BJ (cell line): ENCODE data around the gene PPP1R12B. TPM values are rescaled to one million over a fixed set of nuclear protein-coding genes. Genes with fewer than 3 reads are reported as not detected.
A peak's percentile ranks its signal among the peaks of the same experiment; 100 is the strongest.

ENCODE experiments used
- CTCF ChIA-PET: fragments of 350-600 bp; formaldehyde crosslinking; extraction: SDS; loops from one replicate; lab custom pipeline; 2021; ENCODE audit warnings: antibody characterized with exemption, inconsistent platforms; lab: Yijun Ruan, JAX
- POLR2A ChIA-PET: fragments of 300-600 bp; sonication (Branson Sonifier 250); formaldehyde crosslinking; extraction: SDS; loops from one replicate; lab custom pipeline; 2021; ENCODE audit warnings: antibody characterized with exemption; lab: Charles Lee
- DNase-seq: peaks from one replicate; pipeline ENCODE4 v3.0.0-alpha.2; 2011; ENCODE audit warnings: low read depth
- H3K27me3 ChIP-seq: 2 replicates; pipeline ENCODE4 v1.6.0; 2011; ENCODE audit warnings: low read length; ENCODE audit not compliant: control insufficient read depth, insufficient read depth
- H3K36me3 ChIP-seq: 2 replicates; pipeline ENCODE4 v1.5.1; 2011; ENCODE audit warnings: low read length; ENCODE audit not compliant: control insufficient read depth, insufficient read depth
- H3K4me3 ChIP-seq: 2 replicates; pipeline ENCODE4 v1.5.1; 2011; ENCODE audit warnings: low read depth, mild to moderate bottlenecking, control low read depth, low read length
- CTCF ChIP-seq: IDR thresholded peaks from 2 replicates; pipeline ENCODE4 v1.5.1; 2011; ENCODE audit warnings: low read depth, mild to moderate bottlenecking, control low read depth, inconsistent platforms, low read length, moderate library complexity; ENCODE audit not compliant: insufficient read depth
- polyA plus RNA-seq: library from polyadenylated mRNA; depleted of rRNA; stranded (reverse); fragments of >200 nt; gene quantifications from 2 replicates; pipeline ENCODE4 v1.2.3, GENCODE V29; 2011

Gene PPP1R12B
- polyA plus RNA-seq, 1 experiment: 9.4 TPM

GRCh38 chr1:202589190-202589930 is 240.9 kb downstream of the PPP1R12B start:
- ChIA-PET CTCF (interaction anchor here (1.7 to 5.5 kb wide), 4 partner anchors 11 to 125 kb away, joined by 4 to 25 read pairs (median 16); no protein-coding TSS in a partner anchor), POLR2A (interaction anchor here (1.0 to 1.1 kb wide), 2 partner anchors 11 to 13 kb away, joined by 4 to 11 read pairs; no protein-coding TSS in a partner anchor)
- Histone ChIP-seq H3K4me3 (no peak overlapping the region), H3K27me3 (no peaks in the 10 kb centered on the region), H3K36me3 (no peaks in the 10 kb centered on the region)
- TF ChIP-seq CTCF: peak; percentile 22; the same call in 1 of the 2 replicates
- DNase-seq: peak; percentile 99

DNA sequence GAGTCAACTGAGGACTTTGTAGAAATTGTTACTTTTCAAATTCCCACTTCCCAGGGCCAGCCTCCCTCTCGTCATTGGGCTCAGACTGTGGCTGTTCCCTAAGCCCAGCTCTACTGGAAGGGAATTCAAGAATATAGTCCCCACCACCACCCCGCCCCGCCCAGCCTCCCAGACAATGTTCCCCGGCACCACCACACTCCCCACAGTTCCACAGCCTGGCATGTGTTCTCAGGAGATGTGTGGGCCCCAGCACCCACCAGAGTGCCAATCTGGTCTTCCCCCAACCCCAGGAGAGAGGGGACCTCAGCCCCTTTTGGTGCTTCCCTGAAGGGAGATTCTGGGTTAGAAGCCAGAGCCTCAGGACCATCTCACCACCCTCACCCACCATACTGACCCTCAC is 241.6 kb downstream of the PPP1R12B start:
- Histone ChIP-seq H3K4me3 (no peak overlapping the region), H3K27me3 (no peaks in the 10 kb centered on the region), H3K36me3 (no peaks in the 10 kb centered on the region)
- CTCF ChIA-PET: interaction anchor here (1.1 to 5.5 kb wide), 4 partner anchors 10 to 126 kb away, joined by 4 to 25 read pairs (median 10); no protein-coding TSS in a partner anchor
- POLR2A ChIA-PET: interaction anchor here (1.1 kb wide), 1 partner anchor 12 kb away, joined by 4 read pairs; no protein-coding TSS in a partner anchor
- no peak for TF ChIP-seq CTCF
- DNase-seq: no peak

- Histone ChIP-seq H3K27me3 (no peaks in the 10 kb centered on the region), H3K36me3 (no peaks in the 10 kb centered on the region), H3K4me3 (no peak overlapping the region)
- ChIA-PET POLR2A (no interaction called here), CTCF (interaction anchor here (1.1 to 1.7 kb wide), 3 partner anchors 34 to 127 kb away, joined by 3 to 4 read pairs (median 4); no protein-coding TSS in a partner anchor)
- TF ChIP-seq CTCF: no peak
- DNase-seq: no peak
Measured at GRCh38 chr1:202590975-202591411, 242.5 kb downstream of the PPP1R12B start.

DNA sequence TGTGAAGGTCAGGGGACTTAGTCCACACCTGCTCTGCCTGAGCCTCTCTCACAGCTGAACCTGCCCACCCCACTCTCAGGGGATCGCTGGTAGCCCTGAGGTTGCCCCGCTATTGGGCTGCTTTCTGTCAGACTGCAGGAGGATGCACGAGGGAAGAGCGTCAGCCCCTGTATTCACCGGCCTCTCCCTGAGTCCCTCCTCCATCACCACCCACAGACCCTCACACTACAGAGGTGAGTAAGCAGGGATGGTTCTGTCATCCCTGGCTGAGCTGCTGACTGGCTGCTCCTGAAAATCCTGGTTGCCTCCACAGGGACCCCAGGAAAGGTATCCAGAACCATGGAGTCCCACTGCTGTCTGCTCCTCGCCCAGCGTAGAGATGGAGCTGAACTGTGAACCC is 243.0 kb downstream of the PPP1R12B start:
- POLR2A ChIA-PET: no interaction called here
- H3K27me3 ChIP-seq: no peaks in the 10 kb centered on the region

More for the DNA sequence above, 243.0 kb downstream of the PPP1R12B start:
- CTCF ChIA-PET: interaction anchor here (1.1 to 1.7 kb wide), 2 partner anchors 90 to 128 kb away, joined by 3 to 4 read pairs; no protein-coding TSS in a partner anchor
- no peak for TF ChIP-seq CTCF
- no peak overlapping the region for H3K4me3 ChIP-seq
- DNase-seq: no peak
- no peaks in the 10 kb centered on the region for H3K36me3 ChIP-seq
